Kidney tubule cell (primary cell): Measurements from ENCODE around the gene FAT1.

Source experiments
- DNase-seq: peaks from one replicate; pipeline ENCODE4 v3.0.0-alpha.2; 2018; ENCODE audit warnings: low spot score

The FAT1 gene

DNA sequence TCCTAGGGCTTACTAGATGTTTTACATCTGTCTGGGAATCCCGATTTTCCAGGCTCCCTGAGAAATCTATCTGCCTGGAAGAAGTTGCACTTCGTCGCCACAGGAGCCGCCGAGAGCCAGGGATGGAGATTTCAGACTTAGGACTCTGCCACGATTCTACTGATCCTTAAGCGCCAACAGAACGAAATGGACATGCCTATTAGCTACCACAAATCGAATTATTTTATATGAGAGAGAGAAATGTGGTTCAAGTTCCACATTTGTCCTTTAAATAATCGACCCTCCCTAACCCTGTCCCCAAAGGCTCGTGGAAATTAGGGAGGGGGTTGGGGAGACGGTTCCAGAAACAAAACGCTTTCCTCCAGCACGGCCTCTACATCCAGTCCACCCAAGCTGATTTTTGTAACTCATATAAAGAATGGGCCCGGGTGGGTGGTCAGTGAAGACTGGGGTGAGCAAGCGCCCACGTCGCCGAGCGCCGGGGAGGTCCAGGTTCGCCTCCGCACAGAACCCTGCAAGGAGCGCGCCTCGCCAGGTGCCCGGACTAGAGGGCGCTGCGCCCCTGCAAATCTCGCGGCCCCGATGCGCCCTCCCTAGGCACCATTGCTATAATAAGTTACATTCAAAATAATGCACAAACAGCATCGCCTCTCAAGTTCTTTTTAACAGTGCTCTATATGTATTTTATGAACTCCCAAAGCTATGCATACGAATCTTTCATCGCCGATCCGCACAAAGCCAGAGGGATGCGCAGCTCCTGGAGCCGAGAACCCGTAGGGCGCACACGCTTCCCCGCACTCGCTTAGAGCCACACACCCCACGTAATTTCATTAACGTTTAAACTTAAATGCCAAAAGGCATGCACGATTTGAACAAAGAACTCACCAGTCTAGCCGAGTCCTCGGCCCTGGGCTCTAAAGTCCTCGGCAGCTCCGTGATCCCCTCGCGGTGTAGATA, 2.1 kb upstream of the FAT1 start:
- peak; percentile 87 for DNase-seq

- DNase-seq = peak; percentile 63
Measured at GRCh38 chr4:186724864-186725468, 1.3 kb upstream of the FAT1 start.

- DNase-seq = peak; percentile 72
Measured at GRCh38 chr4:186724058-186724863, 605 bp upstream of the FAT1 start.

GRCh38 chr4:186722796-186723291, 812 bp downstream of the FAT1 start:
- peak; percentile 17 for DNase-seq

DNA sequence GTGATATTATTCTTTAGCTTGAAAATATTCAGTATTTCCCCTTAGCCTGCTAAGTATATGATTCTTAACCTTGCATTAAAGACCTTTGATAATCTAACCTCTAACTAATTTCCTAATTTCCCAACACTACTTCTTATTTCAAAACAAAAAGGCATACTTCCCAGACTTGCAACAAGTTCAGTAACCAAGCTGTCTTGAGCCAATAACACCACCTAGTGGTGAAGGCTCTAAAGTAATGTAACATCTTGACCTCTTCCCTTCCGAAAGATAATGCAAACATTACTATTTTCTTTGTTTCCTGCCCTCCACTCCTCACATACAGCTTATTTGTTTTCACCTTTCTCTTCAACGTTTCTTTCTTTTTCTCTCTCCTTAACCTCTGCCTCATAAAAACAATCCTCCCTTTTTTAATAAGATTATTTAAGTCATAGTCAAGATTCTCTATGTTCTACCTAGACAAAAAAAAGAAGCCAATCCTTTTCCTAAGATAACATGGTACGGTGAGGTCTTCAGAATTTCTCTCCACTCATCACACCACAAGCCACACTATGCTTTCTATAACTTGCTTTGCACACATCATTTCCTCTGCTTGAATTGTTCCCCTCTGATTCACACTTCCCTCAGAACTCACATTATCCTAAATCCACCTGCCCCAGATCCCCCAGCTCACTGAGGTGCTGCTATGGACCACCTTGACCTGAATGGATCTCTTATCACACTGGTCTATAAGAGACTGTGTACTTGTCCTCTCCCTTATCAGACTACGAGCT, 3.5 kb downstream of the FAT1 start:
- peak; percentile 57 for DNase-seq

GRCh38 chr4:186717556-186717955, 6.1 kb downstream of the FAT1 start:
- DNase-seq = no peak

- no peak for DNase-seq
Measured at GRCh38 chr4:186715077-186715476, 8.6 kb downstream of the FAT1 start.

DNA sequence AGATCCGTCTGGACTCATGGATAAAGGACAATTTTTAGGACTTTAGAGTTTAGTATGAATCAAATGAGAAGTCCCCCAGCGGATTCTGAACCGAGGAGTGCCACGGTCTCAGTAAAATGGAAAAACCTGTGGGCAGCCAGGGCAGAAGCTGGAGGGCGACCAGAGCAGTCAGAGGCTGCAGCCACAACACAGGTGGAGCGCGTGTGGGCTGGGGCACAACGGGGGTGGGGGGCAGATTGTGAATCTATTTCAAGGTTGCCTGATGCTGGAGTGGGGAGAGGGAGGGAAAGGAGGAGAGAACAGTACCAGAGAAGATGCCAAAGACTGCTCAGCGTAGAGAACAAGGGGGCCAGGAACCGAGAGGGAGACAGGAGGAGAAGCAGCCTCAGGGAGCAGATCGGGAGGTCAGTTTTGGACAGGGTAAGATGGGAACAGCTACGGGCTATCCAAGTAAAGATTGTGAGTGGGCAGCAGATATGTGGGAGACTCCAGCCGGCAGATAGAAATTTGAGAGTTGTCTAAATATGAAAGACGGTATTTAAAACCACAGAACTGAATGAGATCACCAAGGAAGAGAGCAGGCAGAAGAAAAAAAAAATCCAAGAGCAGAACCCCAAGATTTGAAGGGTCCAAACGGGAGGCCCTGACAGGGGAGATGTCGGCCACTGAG, 9.5 kb downstream of the FAT1 start:
- DNase-seq = no peak

- DNase-seq = no peak
Measured at GRCh38 chr4:186712690-186713089, 11.0 kb downstream of the FAT1 start.

DNA sequence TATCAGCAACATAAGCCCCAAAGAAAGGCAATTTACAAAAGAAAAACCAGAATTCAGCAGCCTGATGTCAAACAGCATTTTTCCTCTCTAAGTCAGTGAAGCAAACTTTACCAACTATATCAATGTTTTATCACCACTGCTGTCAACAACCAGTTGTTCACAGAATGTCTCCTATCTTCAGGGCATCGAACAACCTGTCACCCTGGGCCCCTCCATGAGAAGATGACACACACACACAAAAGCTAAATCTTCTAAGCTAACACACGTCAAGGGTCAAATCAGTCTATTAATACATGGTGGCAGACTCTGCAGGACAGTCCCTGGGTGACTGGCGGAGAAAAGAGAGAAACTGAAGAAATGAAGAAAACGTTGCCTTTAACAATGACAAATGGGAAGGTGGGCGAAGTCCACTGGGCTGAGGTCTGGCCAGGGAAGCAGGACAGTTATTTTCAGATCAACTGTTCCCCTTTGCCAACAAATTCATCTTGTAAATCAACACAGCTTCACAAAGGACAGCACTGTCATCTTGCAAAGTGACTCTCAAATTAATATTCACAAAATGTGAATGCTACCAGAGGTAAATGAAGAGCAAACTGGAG, 13.0 kb downstream of the FAT1 start:
- no peak for DNase-seq

DNA sequence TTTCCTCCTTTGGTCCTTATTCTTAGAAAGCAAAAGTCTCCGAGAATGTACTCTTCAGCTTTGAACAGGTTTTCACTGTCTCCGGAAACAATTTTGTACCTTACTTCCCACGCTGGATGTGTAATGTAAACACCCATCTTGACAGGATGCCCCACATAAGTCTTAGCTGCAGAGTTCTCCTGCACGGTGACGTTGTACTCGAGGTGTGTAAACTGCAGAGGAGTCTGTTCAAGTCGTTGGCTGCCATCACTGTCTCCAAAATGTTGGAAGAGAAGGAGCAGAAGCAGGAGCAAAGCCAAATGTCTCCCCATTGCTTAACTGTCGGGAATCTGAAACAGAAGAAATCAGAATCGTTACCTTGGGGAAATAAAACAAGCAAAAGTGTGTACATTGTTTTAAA, 14.1 kb downstream of the FAT1 start:
- no peak for DNase-seq

DNA sequence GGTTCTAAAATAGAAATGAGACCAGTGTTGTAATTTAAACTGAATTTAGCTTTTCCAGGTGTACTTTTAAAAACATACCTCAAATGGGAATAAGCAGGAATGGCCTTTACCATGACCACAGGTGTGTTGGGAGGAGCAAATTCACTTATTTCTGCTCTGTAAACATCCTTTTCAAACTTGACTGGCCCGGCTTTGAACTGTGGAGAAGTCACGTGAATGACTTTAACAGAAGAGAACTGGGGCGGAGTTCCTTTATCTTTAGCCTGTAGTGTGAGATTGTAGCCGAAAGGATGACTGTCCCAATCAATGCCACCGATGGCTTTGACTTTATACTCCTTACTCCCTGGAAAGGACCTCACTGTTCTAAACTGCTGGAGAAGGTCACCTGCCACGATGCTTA, 15.1 kb downstream of the FAT1 start:
- DNase-seq = no peak

DNA sequence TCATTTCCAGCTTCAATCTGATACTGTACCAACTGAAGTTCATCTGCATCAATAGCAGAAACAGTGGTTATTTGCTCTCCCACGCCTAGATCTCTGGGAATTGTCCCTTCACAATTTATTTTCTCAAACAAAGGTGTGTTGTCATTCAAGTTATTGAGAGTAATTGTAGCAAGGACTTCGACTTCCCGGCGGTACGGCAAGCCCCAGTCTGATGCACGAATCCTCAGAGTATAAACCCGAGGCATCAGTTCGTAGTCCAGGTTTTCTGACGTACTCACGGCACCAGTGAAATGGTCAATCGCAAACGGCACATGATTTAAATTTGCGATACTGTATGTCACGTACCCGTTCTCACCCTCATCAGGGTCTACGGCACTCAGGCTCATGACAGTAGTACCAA, 15.7 kb downstream of the FAT1 start:
- no peak for DNase-seq

DNA sequence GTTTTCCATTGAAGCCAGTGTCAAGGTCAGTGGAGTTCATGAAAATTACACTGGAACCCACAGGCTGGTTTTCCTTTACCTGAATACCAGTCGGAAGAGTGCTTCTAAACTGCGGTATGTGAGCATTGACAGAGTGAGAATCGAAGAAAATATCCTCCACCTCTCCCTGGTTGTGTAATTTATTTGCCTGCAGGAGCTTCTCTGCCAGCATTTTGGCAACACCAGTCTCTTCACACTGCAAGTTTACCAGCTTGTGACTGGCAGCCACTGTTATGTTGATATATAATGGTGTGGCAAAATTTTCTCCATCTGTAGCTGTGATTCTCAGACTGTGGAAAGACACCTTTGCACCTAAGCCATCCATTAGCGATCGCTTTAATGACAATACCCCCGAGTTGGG, 16.1 kb downstream of the FAT1 start:
- no peak for DNase-seq

- DNase-seq = no peak
Measured at GRCh38 chr4:186704057-186704456, 19.6 kb downstream of the FAT1 start.

DNA sequence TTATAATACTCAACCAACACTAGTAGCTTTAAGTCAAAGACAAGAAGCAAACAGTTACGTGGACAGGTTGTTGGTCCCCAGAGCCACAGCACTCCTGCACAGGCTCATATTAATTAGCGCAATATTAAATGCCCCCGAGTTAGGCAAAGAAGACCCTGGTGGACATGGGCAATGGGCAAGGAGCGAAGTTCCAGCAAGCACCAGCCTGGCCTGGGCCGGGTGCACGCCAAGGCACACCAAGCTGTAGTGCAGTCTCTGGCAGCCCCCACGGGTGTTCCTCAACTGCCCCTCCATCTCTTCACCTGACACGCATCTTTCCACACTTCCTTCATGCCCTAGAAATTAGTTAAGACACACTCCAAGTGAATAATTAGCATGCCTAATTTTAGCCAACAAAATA, 20.1 kb downstream of the FAT1 start:
- DNase-seq = no peak

DNA sequence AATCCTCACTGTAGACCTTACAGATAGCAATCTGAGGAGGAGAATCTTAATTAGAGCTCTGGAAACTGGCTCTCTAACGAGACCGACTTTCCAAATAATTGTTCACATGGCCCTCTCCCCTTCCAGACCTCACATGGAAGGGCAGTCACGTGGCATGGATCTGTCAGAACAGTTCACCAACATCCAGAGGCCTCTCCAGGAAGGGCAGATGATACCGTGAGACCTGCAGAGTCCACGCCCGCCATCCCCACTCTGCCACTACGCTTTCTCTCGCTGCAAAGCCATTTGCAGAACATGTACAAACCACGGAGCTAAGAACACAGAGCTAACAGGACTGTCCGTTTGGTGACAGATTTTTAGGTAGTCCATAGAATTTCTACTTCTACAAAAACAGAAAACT, 20.7 kb downstream of the FAT1 start:
- no peak for DNase-seq

DNA sequence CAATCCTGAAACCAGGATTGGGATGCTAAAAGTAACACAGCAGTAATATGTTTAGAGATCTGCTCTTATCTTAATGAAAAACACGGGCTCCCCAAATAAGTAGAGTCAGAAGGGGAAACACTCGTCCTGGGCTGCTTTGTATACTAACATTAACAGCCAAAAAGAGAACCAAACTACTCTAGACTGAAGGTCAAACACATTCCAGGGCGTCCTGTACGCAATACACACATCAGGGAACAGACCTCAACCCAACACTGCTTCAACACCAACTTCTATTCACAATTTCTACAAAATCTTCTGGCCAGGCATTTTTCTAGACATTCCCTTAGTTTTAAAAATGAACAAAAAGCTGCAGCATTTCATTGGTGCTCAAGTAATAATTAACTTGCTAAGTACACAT, 21.4 kb downstream of the FAT1 start:
- DNase-seq = no peak

GRCh38 chr4:186701788-186702187, 21.9 kb downstream of the FAT1 start:
- DNase-seq = no peak

DNA sequence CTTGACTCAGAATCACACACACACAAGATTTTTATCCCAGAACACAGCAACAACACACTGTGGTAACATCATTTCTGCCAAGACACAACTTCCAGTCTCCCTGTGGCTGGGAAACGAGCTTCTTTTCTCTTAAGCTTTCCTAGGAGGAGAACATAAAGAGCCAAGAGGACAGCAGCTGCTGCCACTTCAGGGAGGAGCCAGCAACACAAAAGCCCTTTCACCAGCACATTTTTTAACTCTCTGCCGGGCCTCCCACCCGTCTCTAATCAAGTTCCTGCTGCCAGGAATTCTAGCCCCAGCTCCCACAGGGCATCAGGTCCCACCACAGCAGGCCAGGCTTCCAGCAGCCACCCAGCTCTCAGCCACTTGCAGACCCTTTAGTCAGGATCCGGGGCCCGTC, 22.4 kb downstream of the FAT1 start:
- peak; percentile 44 for DNase-seq

GRCh38 chr4:186700746-186701145, 22.9 kb downstream of the FAT1 start:
- peak; percentile 66 for DNase-seq
